GM21360 (cell line): ENCODE data around the gene AADAC.
A peak's percentile ranks its signal among the peaks of the same experiment; 100 is the strongest.
"Not testable (repeated sequence)": the region's sequence is repeated elsewhere in the genome, so short reads cannot be mapped to it uniquely, and the experiment has no call there.

ENCODE experiments used
- ATAC-seq: cut with Tn5 transposase; IDR thresholded peaks from one replicate; pipeline ENCODE4 v1.9.1; 2021; ENCODE audit warnings: mild to moderate bottlenecking, moderate library complexity; ENCODE audit not compliant: unreplicated experiment

AADAC gene

DNA sequence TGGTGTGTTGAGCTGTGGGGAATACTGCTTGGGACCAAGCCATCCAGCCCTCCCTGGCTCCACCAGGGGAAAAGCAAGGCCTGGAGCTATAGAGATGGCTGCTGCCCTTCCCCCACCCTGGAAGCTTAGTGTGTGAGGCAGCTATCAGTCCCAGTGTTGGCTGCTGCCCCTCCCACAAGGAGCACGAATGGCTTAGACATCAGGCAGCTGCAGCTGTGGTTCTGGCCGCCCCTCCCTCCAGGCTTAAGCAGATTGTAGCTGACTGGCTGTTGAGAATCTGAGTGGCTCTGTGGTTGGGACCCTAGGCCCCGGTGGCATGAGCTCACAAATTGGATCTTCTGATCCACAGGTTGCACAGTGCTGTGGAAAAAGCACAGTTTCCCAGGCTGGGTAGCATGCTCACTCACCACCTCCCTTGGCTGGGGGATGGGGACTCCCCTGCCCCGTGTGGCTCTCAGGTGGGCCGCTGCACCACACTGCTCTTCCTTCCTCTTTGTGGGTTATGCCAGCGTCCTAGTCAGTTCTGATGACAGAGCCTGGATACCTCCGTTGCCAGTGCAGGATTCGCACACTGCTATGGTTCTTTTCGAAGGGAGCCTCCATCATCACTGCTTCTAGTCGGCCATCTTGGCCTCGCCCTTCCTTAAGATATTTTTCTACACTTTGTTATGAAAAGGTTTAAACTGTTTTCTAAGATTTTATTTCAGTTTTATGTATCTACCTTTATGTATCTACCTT, 38.3 kb downstream of the AADAC start:
- ATAC-seq: no peak

DNA sequence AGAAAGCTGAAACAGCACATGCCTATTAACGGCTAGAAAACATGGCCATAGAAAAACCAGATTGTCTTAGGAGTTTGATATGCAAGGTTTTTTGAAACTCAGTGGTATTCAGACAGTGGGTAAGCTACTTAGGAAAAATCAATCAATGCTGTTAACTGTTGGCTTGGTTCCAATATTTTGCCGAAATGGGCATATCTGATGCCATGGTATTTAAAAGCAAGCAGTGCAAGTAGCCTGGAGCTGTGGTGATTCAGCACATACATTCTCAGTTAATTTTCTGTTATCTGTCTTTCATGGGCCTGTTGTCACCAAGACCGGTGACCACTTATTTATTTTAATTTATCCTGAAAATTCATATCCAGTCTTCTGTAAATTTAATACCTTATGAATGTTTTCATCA, 42.2 kb downstream of the AADAC start:
- ATAC-seq: no peak

DNA sequence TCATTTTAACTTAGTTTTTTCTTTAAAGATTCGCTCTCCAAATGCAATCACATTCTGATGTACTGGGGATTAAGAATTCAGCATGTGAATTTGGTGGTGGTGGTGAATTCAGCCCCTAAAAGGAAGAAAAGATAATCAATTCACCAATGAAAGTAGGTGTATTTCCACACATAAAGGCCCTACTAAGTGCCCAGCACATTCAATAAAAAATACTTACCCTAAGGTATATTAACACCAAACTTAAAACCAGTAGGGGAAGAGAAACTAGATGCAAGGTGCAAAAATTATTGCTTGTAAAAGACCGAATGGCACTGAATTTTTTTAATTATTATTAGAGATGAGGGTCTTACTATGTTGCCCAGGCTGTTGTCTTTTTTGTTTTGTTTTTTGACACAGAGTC, 42.7 kb downstream of the AADAC start:
- ATAC-seq: no peak

DNA sequence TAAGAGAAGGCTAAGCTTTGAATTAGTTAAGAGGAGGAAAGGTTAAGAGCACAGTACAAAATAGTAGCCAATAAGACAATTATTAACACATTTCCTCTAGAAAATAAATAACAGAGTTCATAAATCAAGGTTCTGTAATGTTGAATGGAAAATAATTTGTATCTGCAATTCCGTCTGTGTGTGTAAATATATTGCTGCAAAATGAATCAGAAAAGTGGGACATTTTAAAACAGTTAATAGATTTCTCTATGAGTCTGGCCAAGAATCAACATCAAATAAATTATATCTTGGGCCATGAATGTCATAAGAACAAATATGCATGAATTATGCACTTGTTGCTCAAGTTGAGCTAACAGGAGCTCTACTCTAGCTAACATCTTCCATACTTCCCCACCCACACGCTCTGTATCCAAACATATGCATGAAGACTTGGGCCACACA, 45.3 kb downstream of the AADAC start:
- no peak for ATAC-seq

DNA sequence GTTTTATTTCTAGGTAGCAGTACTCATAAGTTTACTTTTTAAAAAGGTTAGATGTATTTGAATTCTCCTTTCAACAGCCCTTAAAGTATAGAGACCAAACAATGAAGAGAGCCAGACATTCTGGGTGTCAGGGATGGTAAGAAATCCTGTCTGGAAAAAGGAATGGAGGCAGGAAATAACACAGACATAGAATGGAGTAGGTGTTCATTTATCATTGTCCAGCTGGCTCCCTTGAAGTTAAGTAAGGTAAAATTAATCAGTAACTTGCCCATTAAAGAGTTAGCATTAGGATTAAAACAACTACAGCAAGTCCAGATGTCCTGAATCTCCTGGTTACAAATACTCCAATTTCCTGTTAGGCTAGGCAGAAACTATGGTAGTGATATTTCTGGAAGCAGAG, 46.0 kb downstream of the AADAC start:
- ATAC-seq: no peak

DNA sequence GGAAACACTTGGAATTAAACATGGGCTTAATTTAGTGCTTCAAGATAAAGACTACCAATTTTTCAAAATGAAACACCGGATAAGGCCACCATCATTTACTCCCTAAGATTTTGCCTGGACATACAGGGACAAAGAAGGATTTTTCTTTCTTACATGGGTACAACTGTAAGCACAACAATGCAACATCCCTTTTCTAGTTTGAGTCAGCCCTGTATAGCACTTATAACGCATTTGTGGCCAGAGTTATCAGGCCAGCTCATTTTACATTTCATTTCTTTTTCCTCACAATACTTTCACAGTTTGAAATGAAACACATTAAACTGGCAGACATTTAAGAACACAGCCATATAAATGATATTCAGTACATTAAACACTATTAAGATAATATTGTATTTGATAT, 49.7 kb downstream of the AADAC start:
- ATAC-seq: no peak

DNA sequence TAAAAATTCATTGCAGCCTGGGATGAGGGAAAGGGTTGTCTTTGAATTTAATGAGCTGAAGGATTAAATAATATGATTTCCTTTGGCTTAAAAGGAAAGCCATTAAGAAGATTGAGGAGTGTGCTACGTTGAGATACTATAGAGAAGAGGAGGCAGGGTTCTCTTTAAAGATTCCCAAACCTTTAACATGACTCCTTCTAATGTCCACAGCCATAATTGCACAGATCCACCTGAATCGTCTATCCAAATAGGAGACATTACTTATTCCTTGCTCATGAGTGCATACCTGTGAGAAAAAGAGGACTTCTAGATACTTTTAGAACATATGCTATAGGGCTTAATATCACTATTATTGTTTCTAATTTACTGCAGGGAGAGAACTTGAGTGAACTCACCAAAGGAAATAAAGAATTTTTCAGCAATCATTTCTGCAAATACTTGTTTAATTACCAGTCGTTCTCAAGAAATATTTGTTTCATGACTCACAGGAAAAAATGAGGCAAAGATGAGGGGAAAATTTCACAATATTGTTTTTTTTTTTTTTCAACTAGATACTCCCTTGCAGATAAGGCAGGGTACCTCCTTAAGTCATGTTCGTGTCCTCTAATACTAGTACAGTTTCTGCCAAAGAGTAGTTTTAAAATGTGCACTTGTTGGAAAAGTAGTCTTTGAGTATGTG, 50.6 kb downstream of the AADAC start:
- ATAC-seq: no peak

DNA sequence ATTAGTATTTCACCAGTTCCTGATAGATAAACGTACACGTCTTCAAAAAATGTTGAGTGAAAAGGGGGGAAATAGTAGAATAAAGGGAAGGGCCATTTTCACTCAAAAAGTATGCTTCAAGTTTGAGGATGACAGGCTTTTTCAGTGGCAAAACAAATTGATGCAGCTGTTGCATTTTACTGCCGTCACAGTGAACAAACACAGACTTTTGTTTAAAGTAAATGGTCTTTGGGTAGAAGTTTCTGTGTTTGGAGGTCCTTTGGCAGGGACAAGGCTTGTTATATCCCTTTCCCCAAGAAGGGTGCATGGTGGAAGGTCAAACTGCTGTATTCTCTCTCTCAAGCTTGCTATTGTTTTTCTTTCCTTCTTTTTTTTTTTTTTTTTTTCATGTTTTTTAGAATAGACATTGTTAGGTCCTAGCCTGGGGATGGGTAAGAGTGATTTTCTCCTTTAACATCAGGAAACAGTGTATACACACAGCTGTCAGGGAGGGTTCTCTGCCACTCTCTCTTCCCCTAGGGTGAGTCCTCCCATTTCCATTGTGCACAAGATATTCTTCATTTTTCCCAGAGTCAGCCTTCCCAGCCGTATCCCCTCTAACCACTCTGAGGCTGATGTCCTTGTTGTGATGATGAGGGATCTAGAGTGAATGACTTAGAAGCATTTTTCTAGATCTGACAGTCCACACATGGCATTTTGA, 52.9 kb downstream of the AADAC start:
- no peak for ATAC-seq

DNA sequence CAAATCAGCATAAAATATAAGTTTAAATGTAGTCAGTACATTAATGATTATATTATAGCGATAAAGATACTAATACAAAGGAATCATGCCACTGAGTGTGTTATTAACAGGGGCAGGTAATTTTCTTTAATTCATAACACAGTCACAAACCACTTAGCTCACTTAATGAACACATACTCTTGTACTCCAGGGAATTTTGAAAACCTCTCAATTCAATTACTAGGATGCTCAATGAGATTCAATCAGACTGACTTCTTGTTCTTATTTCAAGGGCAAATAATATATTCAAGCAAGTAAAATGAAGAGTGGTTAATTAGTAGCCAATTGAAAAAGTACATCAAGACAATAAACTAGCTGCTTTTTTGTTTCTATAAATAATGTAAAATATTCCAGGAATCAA, 53.8 kb downstream of the AADAC start:
- no peak for ATAC-seq

DNA sequence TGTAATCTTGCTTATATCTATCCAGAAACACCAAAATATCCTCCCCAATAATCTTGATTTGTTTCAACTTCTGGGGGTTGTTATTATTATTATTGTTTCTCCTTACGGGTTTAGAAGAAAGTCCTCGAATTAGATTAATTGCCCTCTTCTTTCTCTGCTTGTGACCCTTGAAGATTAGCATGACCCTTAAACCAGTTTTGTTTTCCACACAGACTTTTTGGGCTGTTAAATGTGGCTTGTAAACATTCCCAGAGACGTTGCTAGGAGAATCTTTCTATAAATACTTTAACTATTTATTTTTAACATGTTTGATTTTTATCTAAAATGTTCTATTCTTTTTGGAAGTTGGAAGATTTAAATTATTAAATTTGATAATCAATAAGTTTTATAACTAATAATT, 55.3 kb downstream of the AADAC start:
- no peak for ATAC-seq

DNA sequence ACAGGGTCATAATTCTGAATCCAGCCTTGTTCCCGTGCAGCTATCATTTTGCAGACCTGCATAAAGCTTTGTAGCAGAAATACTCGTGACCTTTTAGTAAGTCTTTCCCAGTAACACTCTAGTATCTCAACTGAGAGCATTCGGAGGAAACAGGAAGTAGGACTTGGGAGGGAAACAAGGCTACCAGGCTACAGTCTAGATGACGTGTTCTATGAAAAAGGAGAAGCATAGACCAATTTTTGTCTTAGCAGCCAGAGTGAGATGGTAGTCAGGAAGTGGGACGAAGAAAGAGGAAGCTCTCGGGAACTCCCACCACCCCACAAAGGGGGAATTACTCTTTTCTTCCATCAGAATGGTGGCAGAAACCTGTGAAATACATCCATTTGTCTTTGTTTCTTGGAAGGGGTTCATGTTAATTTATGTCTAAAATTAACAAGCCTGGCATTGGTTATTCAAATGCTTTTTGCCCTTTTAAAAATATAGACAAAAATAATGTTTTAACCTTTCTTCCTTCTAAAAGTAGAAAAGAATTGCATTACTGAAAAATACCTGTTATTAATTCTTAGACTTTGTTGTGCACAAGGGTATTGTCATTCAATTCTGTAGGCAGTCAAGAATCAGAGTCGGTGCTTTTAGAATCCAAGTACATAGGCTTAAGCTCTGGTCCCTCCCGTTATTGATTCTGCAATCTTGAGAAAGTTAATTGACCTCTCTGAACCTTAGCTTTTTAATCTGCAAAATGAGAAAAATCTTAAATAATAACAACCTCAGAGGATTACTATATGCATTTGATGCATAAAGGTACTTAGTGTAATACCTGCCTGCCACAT, 57.9 kb downstream of the AADAC start:
- peak; percentile 92 for ATAC-seq

DNA sequence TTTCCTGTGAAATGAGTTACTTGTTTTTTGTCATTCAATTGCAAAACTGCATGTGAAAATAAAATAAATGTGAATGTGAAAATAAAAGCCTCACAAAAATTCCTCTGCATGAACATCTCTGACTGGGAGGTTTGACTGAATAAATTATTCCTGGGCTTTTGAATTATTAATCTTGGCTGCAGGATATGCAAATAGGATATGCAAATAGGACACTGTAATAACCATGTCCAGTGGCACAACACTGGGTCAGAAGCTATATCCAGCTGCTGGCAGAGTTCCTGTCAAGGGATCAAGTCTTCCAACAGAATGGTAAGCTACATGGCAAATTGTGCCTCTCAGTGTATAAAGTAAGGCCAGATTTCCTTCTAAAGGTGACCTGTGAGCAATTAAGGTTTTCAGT, 59.5 kb downstream of the AADAC start, which contains the start of gene SUCNR1:
Gene SUCNR1, plus strand, starts transcription at position 246 of the 400 bp plus-strand sequence. CDS start 6,250 bp downstream, outside the sequence.
- ATAC-seq: no peak

DNA sequence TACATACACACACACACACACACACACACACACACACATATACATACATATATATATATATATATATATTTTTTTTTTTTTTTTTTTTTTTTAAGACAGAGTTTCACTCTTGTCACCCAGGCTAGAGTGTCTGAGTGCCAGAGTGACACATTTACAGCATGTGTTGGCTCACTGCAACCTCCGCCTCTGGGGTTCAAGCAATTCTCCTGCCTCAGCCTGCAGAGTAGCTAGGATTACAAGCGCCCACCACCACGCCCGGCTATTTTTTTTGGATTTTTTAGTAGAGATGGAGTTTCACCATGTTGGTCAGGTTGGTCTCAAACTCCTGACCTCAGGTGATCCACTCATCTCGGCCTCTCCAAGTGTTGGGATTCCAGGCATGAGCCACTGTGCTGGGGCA, 60.2 kb downstream of the AADAC start:
- not testable (repeated sequence) for ATAC-seq

DNA sequence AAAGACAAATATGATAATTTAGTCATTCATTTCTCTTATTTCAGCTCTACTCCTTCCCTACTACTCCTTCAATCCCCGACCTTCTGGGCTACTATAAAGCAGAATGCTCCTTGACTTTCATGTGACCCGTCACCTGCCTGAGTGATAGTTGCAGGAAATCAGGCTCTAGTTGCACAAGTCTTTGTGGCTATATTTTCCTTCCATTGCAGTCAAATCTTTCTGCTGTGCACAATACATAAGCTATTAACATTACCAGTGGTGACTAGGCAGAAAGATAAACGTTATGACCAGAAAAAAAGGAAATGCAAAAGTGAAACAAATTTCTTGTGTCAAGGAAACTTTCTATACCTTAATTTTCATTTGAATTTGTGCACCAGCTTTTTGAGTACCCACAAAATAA, 61.8 kb downstream of the AADAC start:
- ATAC-seq: no peak

DNA sequence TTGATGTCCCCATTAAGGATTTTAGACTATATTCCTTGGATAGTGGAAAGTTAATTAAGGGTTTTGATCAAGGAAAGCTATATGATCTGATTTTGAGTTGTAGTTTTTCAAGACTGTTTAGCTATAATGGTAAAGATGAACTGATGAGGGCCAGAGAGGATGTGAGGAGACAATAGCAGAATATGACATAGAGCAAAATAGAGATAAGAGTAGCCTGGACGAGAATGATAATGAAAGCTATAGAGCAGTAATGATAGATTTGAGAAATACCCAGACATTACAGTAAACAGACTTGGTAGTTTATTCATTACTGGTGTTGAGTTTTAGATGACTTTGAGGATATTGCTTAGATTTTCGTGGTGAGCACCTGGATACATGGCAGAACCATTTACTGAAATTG, 63.4 kb downstream of the AADAC start:
- ATAC-seq: no peak
